ENCODE data around the gene TBX21.

TBX21 gene

DNA sequence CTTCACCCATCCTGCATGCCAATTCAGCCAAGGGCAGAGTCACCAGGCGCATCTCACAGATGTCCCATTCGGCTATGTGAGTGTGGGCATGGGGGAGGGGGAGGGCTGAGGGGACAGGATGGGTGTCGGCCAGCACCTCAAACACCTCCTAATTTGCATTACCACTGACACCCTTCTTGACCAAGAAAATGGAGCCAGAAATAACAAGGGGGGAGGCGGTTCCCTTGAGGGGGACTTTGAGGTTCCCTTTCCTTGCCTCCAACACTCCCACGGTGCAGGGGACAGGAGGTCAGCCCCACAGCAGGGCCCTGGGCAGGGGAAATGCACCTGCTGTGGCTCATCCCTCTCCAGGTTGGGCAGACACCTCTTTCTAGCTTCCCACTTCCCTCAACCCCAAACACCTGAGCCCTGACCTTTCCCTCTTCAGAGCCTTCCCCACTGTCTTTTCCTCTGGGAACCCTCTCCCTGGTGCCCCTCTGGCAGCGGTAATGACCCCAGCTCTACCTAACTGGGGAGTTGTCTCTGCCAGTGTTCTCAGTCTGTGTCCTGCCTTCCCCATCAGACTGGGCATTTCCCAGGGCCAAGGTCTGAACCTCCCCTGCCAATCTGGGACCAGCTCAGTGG is 18.2 kb upstream of the TBX21 start:
- DNase-seq: no peak

- no peak for DNase-seq
These were observed 17.2 kb upstream of the TBX21 start for GRCh38 chr17:47715669-47716325.

GRCh38 chr17:47716375-47716774 is 16.7 kb upstream of the TBX21 start:
- DNase-seq: no peak

GRCh38 chr17:47717261-47717697 is 15.8 kb upstream of the TBX21 start:
- no peak for DNase-seq

- DNase-seq: peak; percentile 5
These were observed 14.9 kb upstream of the TBX21 start for GRCh38 chr17:47717979-47718621.

DNA sequence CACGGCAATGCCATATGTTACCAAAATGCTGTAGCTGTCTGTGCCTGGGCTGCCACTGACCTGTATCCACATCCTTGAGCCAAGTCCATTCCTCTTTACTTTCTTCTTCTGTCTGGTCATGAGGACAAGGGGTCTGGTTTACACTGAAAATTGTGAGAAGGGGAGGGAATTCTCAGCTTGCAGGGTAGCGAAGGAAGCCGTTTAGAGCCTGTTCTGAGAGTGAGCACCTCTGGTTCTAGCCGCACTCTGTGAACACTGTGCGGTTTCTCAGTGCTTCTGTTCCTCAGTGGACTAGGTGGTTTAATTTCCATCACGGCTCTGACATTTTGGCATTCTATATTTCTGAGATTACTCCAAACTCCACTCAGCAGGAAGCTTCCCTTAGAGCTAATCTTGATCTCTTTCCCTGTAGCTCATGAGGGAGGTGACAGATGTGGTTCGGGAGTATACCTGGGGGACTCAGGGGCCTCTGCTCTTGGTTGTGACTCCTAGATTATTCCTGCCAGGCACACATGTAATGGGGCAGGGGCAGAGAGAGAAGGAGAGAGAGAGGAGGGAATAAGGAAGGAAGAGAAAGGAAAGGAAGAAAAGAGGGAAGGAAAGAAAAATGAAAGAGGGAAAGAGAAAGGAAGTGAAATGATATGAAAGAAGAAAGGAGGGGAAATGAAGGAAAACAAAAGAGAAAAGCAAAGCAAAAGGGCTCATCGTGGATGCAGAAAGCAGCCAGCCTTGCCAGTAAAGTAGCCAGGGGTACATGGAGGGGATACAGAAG is 14.2 kb upstream of the TBX21 start:
- DNase-seq: no peak

- no peak for DNase-seq
These were observed 13.5 kb upstream of the TBX21 start for GRCh38 chr17:47719411-47720152.

- DNase-seq: no peak
These were observed 12.8 kb upstream of the TBX21 start for GRCh38 chr17:47720196-47720595.

DNA sequence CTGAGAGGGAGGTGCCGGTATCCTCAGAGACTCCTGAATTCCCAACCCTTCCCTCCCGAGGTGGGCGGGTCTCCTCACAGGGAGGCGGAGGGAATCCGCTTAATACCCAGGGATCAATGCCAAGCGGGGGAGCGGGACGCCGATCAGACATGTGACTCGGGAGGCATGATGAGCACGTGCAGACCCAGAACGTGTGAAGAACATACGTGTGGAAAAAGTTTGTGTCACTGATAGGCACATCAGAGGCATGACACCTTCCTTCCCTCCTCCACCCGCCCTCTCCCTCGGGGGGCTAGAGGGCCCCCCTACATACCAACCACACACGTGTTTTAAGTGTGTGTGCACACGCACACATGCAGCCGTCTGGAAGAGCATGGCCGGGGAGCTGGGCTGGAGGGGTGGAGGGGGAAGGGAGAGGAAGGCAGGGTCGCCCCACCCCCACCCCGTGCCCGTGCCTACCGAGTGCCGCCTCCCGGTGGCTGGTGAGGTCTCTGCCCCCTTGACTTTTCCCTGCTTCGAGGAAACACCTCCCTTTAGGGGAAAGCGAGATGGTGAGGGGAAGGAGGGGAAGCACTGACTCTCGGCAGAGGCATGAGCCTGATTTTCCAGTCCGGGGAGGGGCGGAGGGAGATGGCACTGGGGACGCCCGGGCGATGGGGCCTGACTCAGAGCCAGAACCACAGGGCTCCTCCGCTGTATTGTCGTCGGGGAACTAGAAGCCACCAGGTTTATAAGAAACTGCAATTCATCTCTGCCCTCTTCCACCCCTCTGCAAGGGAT is 12.1 kb upstream of the TBX21 start:
- DNase-seq: no peak

- no peak for DNase-seq
These were observed 11.3 kb upstream of the TBX21 start for GRCh38 chr17:47721725-47722124.

- DNase-seq: no peak
These were observed 8.3 kb upstream of the TBX21 start for GRCh38 chr17:47724705-47725104.

- DNase-seq: no peak
These were observed 7.5 kb upstream of the TBX21 start for GRCh38 chr17:47725446-47726111.

- DNase-seq: no peak
These were observed 6.0 kb upstream of the TBX21 start for GRCh38 chr17:47726796-47727703.

DNA sequence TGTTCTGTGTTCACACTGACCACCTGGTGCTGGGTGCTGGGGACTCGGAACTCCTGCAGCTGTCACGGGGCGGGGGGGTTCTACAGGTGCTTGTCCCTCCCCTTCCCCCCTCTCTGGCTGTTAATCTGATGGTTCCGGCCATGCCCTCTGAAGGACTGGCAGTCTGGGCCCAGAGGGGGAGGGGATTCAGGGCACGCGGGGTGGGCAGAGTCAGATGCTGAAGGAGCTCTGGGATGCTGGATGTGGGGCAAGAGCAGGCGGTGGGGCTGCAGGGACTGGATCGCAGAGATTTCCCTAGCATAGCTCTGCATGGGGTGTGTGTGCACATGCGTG is 5.4 kb upstream of the TBX21 start:
- DNase-seq: no peak

GRCh38 chr17:47728214-47728877 is 4.7 kb upstream of the TBX21 start:
- DNase-seq: no peak

- no peak for DNase-seq
These were observed 3.6 kb upstream of the TBX21 start for GRCh38 chr17:47729476-47729875.

- no peak for DNase-seq
These were observed 2.4 kb upstream of the TBX21 start for GRCh38 chr17:47730681-47731080.

DNA sequence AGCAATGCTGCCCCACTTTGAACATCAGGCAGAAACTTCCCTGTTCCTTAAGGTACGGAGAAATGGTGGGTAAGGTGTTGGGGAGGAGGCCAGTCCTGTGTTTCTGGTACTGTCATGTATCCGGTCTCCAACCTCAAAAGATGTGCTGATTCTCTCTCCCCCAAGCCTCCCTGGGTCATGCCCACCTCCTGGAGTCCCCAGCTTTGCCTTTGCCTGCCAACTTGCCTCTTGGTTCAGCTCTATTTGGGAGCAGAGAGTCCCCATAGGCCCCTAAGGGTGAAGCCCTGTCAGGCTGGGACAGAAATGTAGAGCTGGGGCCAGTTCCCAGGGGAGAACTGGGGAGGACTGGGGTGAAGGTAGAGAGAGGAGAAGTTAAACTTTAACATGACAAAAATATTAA is 1.6 kb upstream of the TBX21 start:
- DNase-seq: no peak

GRCh38 chr17:47732399-47733046 is 513 bp upstream of the TBX21 start:
- no peak for DNase-seq
